ENCODE measurements around the gene LTC4S. TPM values are rescaled to one million over a fixed set of nuclear protein-coding genes. Genes with fewer than 3 reads are reported as not detected.

The LTC4S gene
- total RNA-seq, 2 donors from 2014 or later, result 9.0 to 11.1 TPM

GRCh38 chr5:179801304-179802206 lies 7.8 kb downstream of the LTC4S start:
- Histone ChIP-seq H3K9me3 (no peaks in the 10 kb centered on the region), H3K36me3 (peaks cover 42% of the 10 kb centered on the region), H3K4me1 (peaks cover 0 to 44% of the 10 kb centered on the region in 2 donors), H3K27me3 (no peaks in the 10 kb centered on the region), H3K27ac (no peak overlapping the region), H3K4me3 (no peak overlapping the region)
- no peak for DNase-seq (ENCODE audit: low spot score)
- TF ChIP-seq CTCF (IDR thresholded peaks at IDR 0.05), result peak; percentile 41 to 79

GRCh38 chr5:179802207-179802883 lies 8.6 kb downstream of the LTC4S start:
- no peak for DNase-seq (ENCODE audit: low spot score)
- H3K27ac ChIP-seq, result no peak overlapping the region

GRCh38 chr5:179802950-179803562 lies 9.3 kb downstream of the LTC4S start:
- TF ChIP-seq CTCF (IDR thresholded peaks at IDR 0.05), result no peak
- H3K27me3 ChIP-seq, result no peaks in the 10 kb centered on the region
- H3K27ac ChIP-seq, result no peak overlapping the region
- H3K36me3 ChIP-seq, result peaks cover 32% of the 10 kb centered on the region
- peaks cover 0 to 47% of the 10 kb centered on the region in 2 donors for H3K4me1 ChIP-seq
- DNase-seq (ENCODE audit: low spot score), result no peak
- H3K9me3 ChIP-seq, result no peaks in the 10 kb centered on the region
- no peak overlapping the region for H3K4me3 ChIP-seq

More at GRCh38 chr5:179802207-179802883, 8.6 kb downstream of the LTC4S start:
- no peak for TF ChIP-seq CTCF (IDR thresholded peaks at IDR 0.05)
- Histone ChIP-seq H3K36me3 (peaks cover 39% of the 10 kb centered on the region), H3K4me1 (peaks cover 0 to 40% of the 10 kb centered on the region in 2 donors), H3K9me3 (no peaks in the 10 kb centered on the region), H3K4me3 (no peak overlapping the region), H3K27me3 (no peaks in the 10 kb centered on the region)

- peaks cover 23% of the 10 kb centered on the region for H3K36me3 ChIP-seq
- no peak for TF ChIP-seq CTCF (IDR thresholded peaks at IDR 0.05)
- no peaks in the 10 kb centered on the region for H3K9me3 ChIP-seq
- H3K4me1 ChIP-seq, result peaks cover 0 to 48% of the 10 kb centered on the region in 2 donors
- DNase-seq (ENCODE audit: low spot score), result no peak
- H3K27me3 ChIP-seq, result no peaks in the 10 kb centered on the region
- no peak overlapping the region for H3K4me3 ChIP-seq
- no peak overlapping the region for H3K27ac ChIP-seq
These were observed 10.1 kb downstream of the LTC4S start for GRCh38 chr5:179803651-179804554.

- DNase-seq (ENCODE audit: low spot score), result no peak
- peaks cover 0 to 48% of the 10 kb centered on the region in 2 donors for H3K4me1 ChIP-seq
These were observed 10.8 kb downstream of the LTC4S start for GRCh38 chr5:179804555-179804947.

More at GRCh38 chr5:179804555-179804947, 10.8 kb downstream of the LTC4S start:
- Histone ChIP-seq H3K36me3 (peaks cover 17% of the 10 kb centered on the region), H3K27ac (peak overlapping the region in 1 of 2 donors; percentile 92), H3K9me3 (no peaks in the 10 kb centered on the region), H3K27me3 (no peaks in the 10 kb centered on the region), H3K4me3 (no peak overlapping the region)
- no peak for TF ChIP-seq CTCF (IDR thresholded peaks at IDR 0.05)
